Gastrocnemius medialis (tissue), 4 donors: ENCODE data around the gene DNAI4. TPM values are rescaled to one million over a fixed set of nuclear protein-coding genes. Genes with fewer than 3 reads are reported as not detected.
"Not testable (repeated sequence)": the region's sequence is repeated elsewhere in the genome, so short reads cannot be mapped to it uniquely, and the experiment has no call there.

Experiments
- ATAC-seq, 2 donors: fragments of 150-250 bp; one replicate each; pipeline ENCODE4 v1.9.1; 2016
- DNase-seq, 2 donors: peaks; one replicate each; pipeline ENCODE4 v3.0.0-alpha.2; 2019
- H3K27ac ChIP-seq, 4 donors: fragments of 200-600 bp; sonication (generic); 1 replicate in 1 of 4; 2 replicates in 3 of 4; pipeline ENCODE4 v1.5.1; 2016 to 2018; ENCODE audit warnings: mild to moderate bottlenecking in 2 of 4, moderate library complexity in 1 of 4
- H3K27me3 ChIP-seq, 3 donors: fragments of 200-600 bp; sonication (generic) in 2 of 3; 1 replicate in 1 of 3; 2 replicates in 2 of 3; pipeline versions ENCODE4 v1.5.1 to v1.6.0; 2016 to 2019; ENCODE audit warnings: mild to moderate bottlenecking in 1 of 3, moderate library complexity in 1 of 3
- H3K36me3 ChIP-seq, 2 donors: fragments of 200-600 bp; sonication (generic) in 1 of 2; one replicate each; pipeline ENCODE4 v1.5.1; 2017 to 2018
- H3K4me1 ChIP-seq, 2 donors: fragments of 200-600 bp; sonication (generic) in 1 of 2; one replicate each; pipeline ENCODE4 v1.5.1; 2016 to 2017; ENCODE audit warnings: mild to moderate bottlenecking in 2 of 2
- H3K4me3 ChIP-seq, 4 donors: fragments of 200-600 bp; sonication (generic) in 3 of 4; 1 replicate in 1 of 4; 2 replicates in 3 of 4; pipeline ENCODE4 v1.5.1; 2016 to 2019; ENCODE audit warnings: mild to moderate bottlenecking in 2 of 4
- H3K9me3 ChIP-seq, 3 donors: fragments of 200-600 bp; sonication (generic) in 2 of 3; 1 replicate in 1 of 3; 2 replicates in 2 of 3; pipeline ENCODE4 v1.5.1; 2016 to 2019
- POLR2A ChIP-seq, 2 donors: fragments of 450-650 bp; IDR thresholded peaks; one replicate each; pipeline ENCODE4 v1.6.1; 2017; ENCODE audit warnings: antibody characterized with exemption in 2 of 2, mild to moderate bottlenecking in 2 of 2, moderate library complexity in 2 of 2
- in situ Hi-C, 4 donors: fragments of 200-750 bp; cut with MboI; loops; one replicate each; pipeline versions ENCODE4 v1.15.0 to v1.8.0; 2017; ENCODE audit warnings: low sequenced_read_pairs in 4 of 4
- intact Hi-C: fragments of 100-400 bp; cut with DNase I; formaldehyde crosslinking; loops from one replicate; pipeline ENCODE4 v1.15.1; 2023; ENCODE audit warnings: low total_unique reads
- total RNA-seq, 4 donors: library from RNA; depleted of rRNA; stranded (reverse); fragments of >200 nt; gene quantifications; one replicate each; pipeline versions ENCODE4 v1.1.0 to v1.2.3, GENCODE V29; 2016
- TF ChIP-seq, protein P1 (sequence below), 5 experiments: fragments of 450-650 bp in 3 of 5; fragments of 200-600 bp in 2 of 5; sonication (generic) in 2 of 5; IDR thresholded peaks in 4 of 5; conservative IDR thresholded peaks in 1 of 5; 1 replicate in 4 of 5; 2 replicates in 1 of 5; pipeline ENCODE4 v1.5.1; 2016 to 2019; ENCODE audit warnings: antibody characterized with exemption in 5 of 5, mild to moderate bottlenecking in 3 of 5, moderate library complexity in 3 of 5

The DNAI4 gene
- total RNA-seq, 4 donors from 2014 or later, result 0.19 to 0.41 (median 0.29) TPM; not detected in 1

- DNase-seq (no peak), ATAC-seq (no peak)
- Histone ChIP-seq H3K27ac (no peak overlapping the region), H3K27me3 (no peaks in the 10 kb centered on the region), H3K9me3 (no peaks in the 10 kb centered on the region), H3K4me3 (no peak overlapping the region), H3K4me1 (no peaks in the 10 kb centered on the region), H3K36me3 (no peaks in the 10 kb centered on the region)
- TF ChIP-seq, protein P1, sequence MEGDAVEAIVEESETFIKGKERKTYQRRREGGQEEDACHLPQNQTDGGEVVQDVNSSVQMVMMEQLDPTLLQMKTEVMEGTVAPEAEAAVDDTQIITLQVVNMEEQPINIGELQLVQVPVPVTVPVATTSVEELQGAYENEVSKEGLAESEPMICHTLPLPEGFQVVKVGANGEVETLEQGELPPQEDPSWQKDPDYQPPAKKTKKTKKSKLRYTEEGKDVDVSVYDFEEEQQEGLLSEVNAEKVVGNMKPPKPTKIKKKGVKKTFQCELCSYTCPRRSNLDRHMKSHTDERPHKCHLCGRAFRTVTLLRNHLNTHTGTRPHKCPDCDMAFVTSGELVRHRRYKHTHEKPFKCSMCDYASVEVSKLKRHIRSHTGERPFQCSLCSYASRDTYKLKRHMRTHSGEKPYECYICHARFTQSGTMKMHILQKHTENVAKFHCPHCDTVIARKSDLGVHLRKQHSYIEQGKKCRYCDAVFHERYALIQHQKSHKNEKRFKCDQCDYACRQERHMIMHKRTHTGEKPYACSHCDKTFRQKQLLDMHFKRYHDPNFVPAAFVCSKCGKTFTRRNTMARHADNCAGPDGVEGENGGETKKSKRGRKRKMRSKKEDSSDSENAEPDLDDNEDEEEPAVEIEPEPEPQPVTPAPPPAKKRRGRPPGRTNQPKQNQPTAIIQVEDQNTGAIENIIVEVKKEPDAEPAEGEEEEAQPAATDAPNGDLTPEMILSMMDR (IDR thresholded peaks at IDR 0.05 in 4 of 5, conservative IDR thresholded peaks at IDR 0.05 in 1 of 5), result no peak
- TF ChIP-seq POLR2A (IDR thresholded peaks at IDR 0.05), result no peak
- intact Hi-C loops, result no loop called here
- in situ Hi-C loops, result no loop called here
Observed at GRCh38 chr1:66787641-66788040, 137.0 kb downstream of the DNAI4 start.

DNA sequence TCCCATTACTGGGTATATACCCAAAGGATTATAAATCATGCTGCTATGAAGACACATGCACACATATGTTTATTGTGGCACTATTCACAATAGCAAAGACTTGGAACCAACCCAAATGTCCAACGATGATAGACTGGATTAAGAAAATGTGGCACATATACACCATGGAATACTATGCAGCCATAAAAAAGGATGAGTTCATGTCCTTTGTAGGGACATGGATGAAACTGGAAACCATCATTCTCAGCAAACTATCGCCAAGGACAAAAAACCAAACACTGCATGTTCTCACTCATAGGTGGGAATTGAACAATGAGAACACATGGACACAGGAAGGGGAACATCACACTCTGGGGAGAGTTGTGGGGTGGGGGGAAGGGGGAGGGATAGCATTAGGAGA, 138.9 kb downstream of the DNAI4 start:
- H3K27ac ChIP-seq, H3K4me3 ChIP-seq, H3K36me3 ChIP-seq, DNase-seq, ATAC-seq, in situ Hi-C loops, H3K9me3 ChIP-seq, H3K27me3 ChIP-seq, intact Hi-C loops, H3K4me1 ChIP-seq: not testable (repeated sequence)

DNA sequence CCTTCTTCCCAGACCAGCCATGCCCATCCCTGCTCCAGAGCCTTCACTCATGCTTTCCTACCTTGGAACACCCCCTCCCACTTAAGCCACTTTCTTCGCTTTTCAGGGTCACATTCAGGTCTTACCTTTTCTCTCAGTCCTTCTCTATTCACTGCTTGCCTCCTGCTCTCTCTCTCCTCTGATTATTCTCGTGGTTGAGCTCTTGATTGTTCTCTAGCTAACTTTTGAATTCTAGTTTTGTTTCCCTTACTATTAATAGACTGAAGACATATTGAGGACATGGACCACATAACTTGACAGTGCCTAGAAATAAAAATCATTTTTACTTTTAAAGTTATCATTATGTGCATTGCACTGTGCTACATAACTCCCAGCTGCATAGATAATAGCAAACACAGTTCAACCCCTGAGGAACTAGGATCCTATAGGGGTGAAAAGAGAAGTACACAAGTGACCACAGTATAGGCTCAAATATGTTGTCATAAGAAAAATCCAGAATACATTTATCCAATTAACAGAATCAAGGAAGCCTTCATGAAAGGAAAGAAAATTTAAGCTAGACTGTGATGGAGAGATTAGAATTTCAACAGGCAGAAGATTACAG, 145.1 kb downstream of the DNAI4 start:
- Histone ChIP-seq H3K9me3 (no peaks in the 10 kb centered on the region), H3K36me3 (no peaks in the 10 kb centered on the region), H3K4me1 (no peaks in the 10 kb centered on the region), H3K4me3 (no peak overlapping the region), H3K27ac (no peak overlapping the region), H3K27me3 (no peaks in the 10 kb centered on the region)
- DNase-seq, result no peak
- TF ChIP-seq, protein P1 (IDR thresholded peaks at IDR 0.05 in 4 of 5, conservative IDR thresholded peaks at IDR 0.05 in 1 of 5), result no peak
- TF ChIP-seq POLR2A (IDR thresholded peaks at IDR 0.05), result no peak
- in situ Hi-C loops (loop anchor here in 1 of 4 donors (10.0 kb wide), 1 partner anchor 365 kb away; no protein-coding TSS in a partner anchor), intact Hi-C loops (loop anchor here (10.0 kb wide), 1 partner anchor 715 kb away; no protein-coding TSS in a partner anchor)
- no peak for ATAC-seq

GRCh38 chr1:66778969-66779368, 145.7 kb downstream of the DNAI4 start:
- intact Hi-C loops, result loop anchor here (10.0 kb wide), 1 partner anchor 716 kb away; no protein-coding TSS in a partner anchor
- in situ Hi-C loops, result loop anchor here in 1 of 4 donors (10.0 kb wide), 1 partner anchor 366 kb away; no protein-coding TSS in a partner anchor
- no peak overlapping the region for H3K4me3 ChIP-seq
- ATAC-seq (no peak), DNase-seq (no peak)
- no peaks in the 10 kb centered on the region for H3K36me3 ChIP-seq
- no peak overlapping the region for H3K27ac ChIP-seq
- no peaks in the 10 kb centered on the region for H3K27me3 ChIP-seq
- H3K4me1 ChIP-seq, result no peaks in the 10 kb centered on the region
- TF ChIP-seq, protein P1 (IDR thresholded peaks at IDR 0.05 in 4 of 5, conservative IDR thresholded peaks at IDR 0.05 in 1 of 5), result no peak
- TF ChIP-seq POLR2A (IDR thresholded peaks at IDR 0.05), result no peak
- no peaks in the 10 kb centered on the region for H3K9me3 ChIP-seq

- Histone ChIP-seq H3K4me1 (no peaks in the 10 kb centered on the region), H3K36me3 (no peaks in the 10 kb centered on the region), H3K9me3 (no peaks in the 10 kb centered on the region), H3K27ac (no peak overlapping the region), H3K27me3 (no peaks in the 10 kb centered on the region), H3K4me3 (no peak overlapping the region)
- intact Hi-C loops, result loop anchor here (10.0 kb wide), 1 partner anchor 717 kb away; no protein-coding TSS in a partner anchor
- no peak for DNase-seq
- in situ Hi-C loops, result loop anchor here in 1 of 4 donors (10.0 kb wide), 1 partner anchor 367 kb away; no protein-coding TSS in a partner anchor
- no peak for TF ChIP-seq POLR2A (IDR thresholded peaks at IDR 0.05)
- TF ChIP-seq, protein P1 (IDR thresholded peaks at IDR 0.05 in 4 of 5, conservative IDR thresholded peaks at IDR 0.05 in 1 of 5), result no peak
- no peak for ATAC-seq
Observed at GRCh38 chr1:66778266-66778665, 146.4 kb downstream of the DNAI4 start.
